Cardiac muscle cell (in vitro differentiated cells and primary cell): ENCODE measurements around the gene MYO3B. TPM values are rescaled to one million over a fixed set of nuclear protein-coding genes. Genes with fewer than 3 reads are reported as not detected.
A peak's percentile ranks its signal among the peaks of the same experiment; 100 is the strongest.

Experiments
- DNase-seq, 2 donors: peaks; one replicate each; pipeline versions ENCODE4 v3.0.0 to v3.0.0-alpha.2; 2010 to 2017; ENCODE audit warnings: low read depth in 1 of 2, low spot score in 1 of 2
- H3K27ac ChIP-seq: fragments of 200-600 bp; sonication (generic); 2 replicates; pipeline ENCODE4 v1.5.1; 2016
- H3K27me3 ChIP-seq: fragments of 200-600 bp; sonication (generic); 2 replicates; pipeline ENCODE4 v1.6.0; 2016; ENCODE audit warnings: control low read depth
- H3K36me3 ChIP-seq: fragments of 200-600 bp; sonication (generic); 2 replicates; pipeline ENCODE4 v1.5.1; 2016; ENCODE audit warnings: control low read depth
- H3K4me1 ChIP-seq: fragments of 200-600 bp; sonication (generic); 2 replicates; pipeline ENCODE4 v1.8.1; 2017; ENCODE audit warnings: low read depth, mild to moderate bottlenecking, mixed run types
- H3K4me3 ChIP-seq: fragments of 200-600 bp; sonication (generic); 2 replicates; pipeline ENCODE4 v1.5.1; 2016; ENCODE audit warnings: mild to moderate bottlenecking
- H3K9me3 ChIP-seq: fragments of 200-600 bp; sonication (generic); 2 replicates; pipeline ENCODE4 v1.5.1; 2017; ENCODE audit warnings: low read depth, mild to moderate bottlenecking, control low read depth
- CTCF ChIP-seq: IDR thresholded peaks from 2 replicates; pipeline ENCODE4 v1.5.1; 2012; ENCODE audit warnings: low read depth, mild to moderate bottlenecking, low read length
- polyA plus RNA-seq: library from polyadenylated mRNA; unstranded; fragments of >200 nt; fragmentation: Nextera tagmentation; extraction: Ambion mirVana; gene quantifications from 2 replicates; pipeline ENCODE4 v1.2.1, GENCODE V29; 2016
- total RNA-seq: library from RNA; depleted of rRNA; stranded (reverse); fragments of >200 nt; gene quantifications from 2 replicates; pipeline ENCODE4 v1.2.3, GENCODE V29; 2016

The MYO3B gene
- total and polyA plus RNA-seq, 2 experiments from 2014 or later, result not detected

- no peaks in the 10 kb centered on the region for H3K36me3 ChIP-seq
- peaks cover 69% of the 10 kb centered on the region for H3K27me3 ChIP-seq
- no peak overlapping the region for H3K27ac ChIP-seq
- TF ChIP-seq CTCF, result no peak
- H3K9me3 ChIP-seq, result no peaks in the 10 kb centered on the region
- no peak overlapping the region for H3K4me3 ChIP-seq
- H3K4me1 ChIP-seq, result no peaks in the 10 kb centered on the region
- no peak for DNase-seq
Measured at GRCh38 chr2:170142502-170142901, 35.4 kb upstream of the MYO3B start.

GRCh38 chr2:170143045-170143717 is 34.8 kb upstream of the MYO3B start:
- no peaks in the 10 kb centered on the region for H3K4me1 ChIP-seq
- H3K27me3 ChIP-seq, result peaks cover 72% of the 10 kb centered on the region
- no peaks in the 10 kb centered on the region for H3K36me3 ChIP-seq
- no peaks in the 10 kb centered on the region for H3K9me3 ChIP-seq
- no peak overlapping the region for H3K4me3 ChIP-seq
- no peak overlapping the region for H3K27ac ChIP-seq
- peak in 1 of 2 donors; percentile 76 for DNase-seq
- no peak for TF ChIP-seq CTCF

- Histone ChIP-seq H3K9me3 (no peaks in the 10 kb centered on the region), H3K4me3 (no peak overlapping the region), H3K27me3 (peaks cover 69% of the 10 kb centered on the region), H3K27ac (no peak overlapping the region), H3K36me3 (no peaks in the 10 kb centered on the region), H3K4me1 (no peaks in the 10 kb centered on the region)
- TF ChIP-seq CTCF, result no peak
- DNase-seq, result no peak
Measured at GRCh38 chr2:170144761-170145160, 33.2 kb upstream of the MYO3B start.

- TF ChIP-seq CTCF, result no peak
- peaks cover 65% of the 10 kb centered on the region for H3K27me3 ChIP-seq
- no peaks in the 10 kb centered on the region for H3K4me1 ChIP-seq
- H3K9me3 ChIP-seq, result no peaks in the 10 kb centered on the region
- DNase-seq, result no peak
- no peaks in the 10 kb centered on the region for H3K36me3 ChIP-seq
- H3K27ac ChIP-seq, result no peak overlapping the region
- H3K4me3 ChIP-seq, result no peak overlapping the region
Measured at GRCh38 chr2:170145191-170145590, 32.8 kb upstream of the MYO3B start.

- Histone ChIP-seq H3K9me3 (no peaks in the 10 kb centered on the region), H3K4me1 (no peaks in the 10 kb centered on the region), H3K4me3 (no peak overlapping the region), H3K27ac (no peak overlapping the region), H3K27me3 (peaks cover 59% of the 10 kb centered on the region), H3K36me3 (no peaks in the 10 kb centered on the region)
- TF ChIP-seq CTCF, result no peak
- peak in 1 of 2 donors; percentile 21 for DNase-seq
Measured at GRCh38 chr2:170145675-170146432, 32.1 kb upstream of the MYO3B start.
